Measurements from ENCODE around the gene ANKRD52. TPM values are rescaled to one million over a fixed set of nuclear protein-coding genes. Genes with fewer than 3 reads are reported as not detected.

The ANKRD52 gene
- total RNA-seq, 2 experiments from 2014 or later: 29.2 to 31.0 TPM

DNA sequence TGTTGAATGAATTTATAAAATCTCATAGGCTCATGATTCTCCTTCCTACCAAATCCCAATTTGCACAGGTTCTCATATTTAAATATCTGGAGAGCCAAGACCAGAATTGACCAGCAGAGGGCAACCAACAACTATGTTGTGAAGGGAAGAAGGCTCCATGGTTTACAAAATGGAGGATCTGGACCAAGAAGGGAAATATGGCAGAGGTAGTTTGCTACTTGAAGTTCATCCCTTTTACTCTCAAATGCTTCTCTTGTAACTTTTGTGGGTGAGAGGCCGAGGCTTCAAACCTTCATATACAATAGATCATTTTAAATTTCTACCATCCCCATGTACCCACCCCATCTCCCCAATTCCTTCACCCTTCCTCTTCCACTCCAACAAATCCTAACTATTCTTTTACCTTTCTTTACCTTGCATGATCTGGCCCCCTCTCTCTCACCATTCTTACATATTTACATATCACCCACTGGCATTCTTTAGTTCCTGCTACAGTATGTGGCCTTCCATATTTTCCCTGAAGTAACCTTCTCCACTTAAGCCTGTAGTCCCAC, 65.1 kb downstream of the ANKRD52 start:
- H3K9me3 Mint-ChIP-seq (ENCODE audit: low read depth): no peaks in the 10 kb centered on the region
- POLR2A ChIA-PET: interaction anchor here (0.7 kb wide), 1 partner anchor 17 kb away, joined by 3 read pairs; no protein-coding TSS in a partner anchor

DNA sequence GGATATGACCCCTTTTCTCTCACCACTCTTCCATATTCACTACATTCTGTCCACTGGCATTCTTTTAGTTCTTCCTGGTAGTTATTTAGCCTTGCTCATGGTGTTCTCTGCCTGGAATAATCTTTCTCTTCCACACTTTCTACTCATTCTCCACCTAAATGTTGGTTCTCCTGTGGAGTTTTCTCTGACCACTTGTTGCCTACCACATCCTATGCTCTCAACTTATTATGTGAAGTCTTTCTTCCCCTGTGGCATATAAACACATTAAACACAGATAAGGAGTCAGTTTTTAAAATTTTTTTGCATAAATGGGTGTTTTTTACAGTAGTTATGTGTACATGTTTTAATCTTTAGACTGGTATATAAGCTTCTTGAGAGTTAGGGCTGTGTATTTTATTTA, 65.6 kb downstream of the ANKRD52 start:
- CTCF ChIA-PET: interaction anchor here (0.5 to 6.1 kb wide), 13 partner anchors 16 to 436 kb away, joined by 3 to 112 read pairs (median 5); partner anchors contain the start of genes COQ10A, ESYT1, RNF41 and ZC3H10
- Mint-ChIP-seq H3K9me3 (ENCODE audit: low read depth) (no peaks in the 10 kb centered on the region), H3K27ac (no peak overlapping the region), H3K36me3 (ENCODE audit: low read depth) (peaks cover 9% of the 10 kb centered on the region), H3K4me3 (no peak overlapping the region), H3K4me1 (peaks cover 23% of the 10 kb centered on the region), H3K27me3 (no peaks in the 10 kb centered on the region)
- ATAC-seq (no peak), DNase-seq (no peak)
- POLR2A ChIA-PET: interaction anchor here (0.7 kb wide), 1 partner anchor 17 kb away, joined by 3 read pairs; no protein-coding TSS in a partner anchor
- intact Hi-C loops (cut with DNase I, micrococcal nuclease): loop anchor here (2.0 to 5.0 kb wide), 4 partner anchors 66 to 380 kb away; partner anchors contain the start of genes ANKRD52 (in 1 of the 2) and COQ10A (in 1 of the 2)

More for the DNA sequence above, 65.1 kb downstream of the ANKRD52 start:
- DNase-seq: peak; percentile 88
- CTCF ChIA-PET: interaction anchor here (0.6 to 6.1 kb wide), 13 partner anchors 15 to 436 kb away, joined by 3 to 112 read pairs (median 5); partner anchors contain the start of genes COQ10A, ESYT1, RNF41 and ZC3H10
- H3K4me1 Mint-ChIP-seq: peaks cover 17% of the 10 kb centered on the region
- ATAC-seq: no peak
- intact Hi-C loops (cut with DNase I, micrococcal nuclease): loop anchor here (1.0 to 5.0 kb wide), 8 partner anchors 31 to 379 kb away; partner anchors contain the start of genes ANKRD52 (in 2 of the 2), NABP2 (in 2 of the 2), COQ10A (in 1 of the 2) and CS (in 1 of the 2)
- peak overlapping the region; percentile 13 for H3K27ac Mint-ChIP-seq
- H3K36me3 Mint-ChIP-seq (ENCODE audit: low read depth): peaks cover 4% of the 10 kb centered on the region
- H3K27me3 Mint-ChIP-seq: no peaks in the 10 kb centered on the region
- no peak overlapping the region for H3K4me3 Mint-ChIP-seq

DNA sequence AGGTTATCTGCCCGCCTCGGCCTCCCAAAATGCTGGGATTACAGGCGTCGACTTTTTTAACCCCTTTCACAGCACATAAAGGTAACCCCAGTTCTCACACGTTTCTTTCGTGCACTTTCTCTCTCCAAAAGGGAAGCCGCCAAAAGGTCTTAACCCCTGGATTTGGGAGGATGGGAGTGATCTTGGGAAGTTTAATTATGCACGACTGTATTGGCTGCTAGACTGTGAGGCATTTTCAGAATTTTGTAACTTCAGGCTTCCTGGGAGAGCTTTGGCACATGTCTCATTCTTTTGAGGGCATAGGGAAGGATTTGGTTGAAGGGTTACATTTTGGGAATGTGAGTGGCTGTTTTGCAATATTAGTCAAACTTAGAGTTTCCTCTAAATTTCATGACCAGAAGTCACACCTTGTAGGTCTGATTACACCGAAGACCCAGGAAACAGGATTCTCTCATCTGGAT, 67.5 kb downstream of the ANKRD52 start:
- intact Hi-C loops (cut with DNase I, micrococcal nuclease): loop anchor here (1.0 to 5.0 kb wide), 4 partner anchors 71 to 452 kb away; partner anchors contain the start of gene STAT2 (in 1 of the 2)
- Mint-ChIP-seq H3K9me3 (ENCODE audit: low read depth) (no peaks in the 10 kb centered on the region), H3K36me3 (ENCODE audit: low read depth) (peaks cover 24% of the 10 kb centered on the region), H3K4me1 (peaks cover 37% of the 10 kb centered on the region), H3K27me3 (no peaks in the 10 kb centered on the region), H3K4me3 (peak overlapping the region; percentile 82), H3K27ac (peak overlapping the region; percentile 96)
- CTCF ChIA-PET: interaction anchor here (0.6 to 6.1 kb wide), 14 partner anchors 10 to 270 kb away, joined by 3 to 112 read pairs (median 4); partner anchors contain the start of genes CS, ESYT1, RNF41 and STAT2
- ATAC-seq: no peak
- no peak for DNase-seq
- POLR2A ChIA-PET: interaction anchor here (0.7 kb wide), 1 partner anchor 39 kb away, joined by 3 read pairs; no protein-coding TSS in a partner anchor

DNA sequence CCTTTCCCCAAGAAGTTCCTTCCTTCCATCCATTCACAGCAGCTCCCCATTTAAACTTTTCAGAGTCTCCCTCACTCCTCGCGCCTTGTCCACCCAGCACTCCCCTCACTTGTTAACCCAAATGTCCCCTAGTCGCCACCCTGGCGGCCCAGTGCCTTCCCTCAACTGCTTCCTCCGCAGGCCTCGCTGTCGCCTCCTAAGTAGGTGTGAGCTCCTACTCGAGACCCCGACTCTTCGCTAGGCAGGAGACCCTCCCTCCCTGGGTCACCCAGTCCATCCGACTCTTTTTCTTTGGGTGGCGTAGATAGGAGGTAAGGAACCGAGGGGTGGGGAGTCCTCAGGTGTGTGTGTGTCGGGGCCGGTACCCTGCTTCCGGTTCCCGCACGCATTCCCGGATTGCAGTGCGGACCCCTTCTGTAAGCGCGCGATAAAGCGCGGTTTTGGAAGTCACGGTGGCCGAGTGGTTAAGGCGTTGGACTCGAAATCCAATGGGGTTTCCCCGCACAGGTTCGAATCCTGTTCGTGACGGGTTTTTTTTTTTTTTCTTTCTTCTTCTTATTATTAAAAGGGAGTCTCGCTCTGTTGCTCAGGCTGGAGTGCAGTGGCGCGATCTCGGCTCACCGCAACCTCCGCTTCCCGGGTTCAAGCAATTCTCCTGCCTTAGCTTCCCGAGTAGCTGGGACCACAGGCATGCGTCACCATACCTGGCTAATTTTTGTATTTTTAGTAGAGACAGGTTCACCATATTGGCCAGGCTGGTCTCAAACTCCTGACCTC, 68.1 kb downstream of the ANKRD52 start:
- peak; percentile 89 for DNase-seq
- H3K9me3 Mint-ChIP-seq (ENCODE audit: low read depth): no peaks in the 10 kb centered on the region
- intact Hi-C loops (cut with DNase I, micrococcal nuclease): loop anchor here (1.0 to 10.0 kb wide), 14 partner anchors 32 to 452 kb away; partner anchors contain the start of genes MYL6B (in 2 of the 2), CS (in 1 of the 2), MYL6 (in 1 of the 2) and PA2G4 (in 1 of the 2)
- peaks cover 38% of the 10 kb centered on the region for H3K4me1 Mint-ChIP-seq
- H3K4me3 Mint-ChIP-seq: peak overlapping the region; percentile 82
- H3K27me3 Mint-ChIP-seq: no peaks in the 10 kb centered on the region
- H3K36me3 Mint-ChIP-seq (ENCODE audit: low read depth): peaks cover 25% of the 10 kb centered on the region
- CTCF ChIA-PET: interaction anchor here (0.6 to 6.1 kb wide), 38 partner anchors 10 to 452 kb away, joined by 3 to 112 read pairs (median 4); partner anchors contain the start of genes ANKRD52, CNPY2, COQ10A and ESYT1
- ATAC-seq: peak; percentile 48
- peak overlapping the region; percentile 96 for H3K27ac Mint-ChIP-seq
- POLR2A ChIA-PET: interaction anchor here (0.6 to 2.5 kb wide), 9 partner anchors 17 to 91 kb away, joined by 3 to 27 read pairs (median 4); partner anchors contain the start of genes ESYT1, PA2G4, RNF41 and ZC3H10

DNA sequence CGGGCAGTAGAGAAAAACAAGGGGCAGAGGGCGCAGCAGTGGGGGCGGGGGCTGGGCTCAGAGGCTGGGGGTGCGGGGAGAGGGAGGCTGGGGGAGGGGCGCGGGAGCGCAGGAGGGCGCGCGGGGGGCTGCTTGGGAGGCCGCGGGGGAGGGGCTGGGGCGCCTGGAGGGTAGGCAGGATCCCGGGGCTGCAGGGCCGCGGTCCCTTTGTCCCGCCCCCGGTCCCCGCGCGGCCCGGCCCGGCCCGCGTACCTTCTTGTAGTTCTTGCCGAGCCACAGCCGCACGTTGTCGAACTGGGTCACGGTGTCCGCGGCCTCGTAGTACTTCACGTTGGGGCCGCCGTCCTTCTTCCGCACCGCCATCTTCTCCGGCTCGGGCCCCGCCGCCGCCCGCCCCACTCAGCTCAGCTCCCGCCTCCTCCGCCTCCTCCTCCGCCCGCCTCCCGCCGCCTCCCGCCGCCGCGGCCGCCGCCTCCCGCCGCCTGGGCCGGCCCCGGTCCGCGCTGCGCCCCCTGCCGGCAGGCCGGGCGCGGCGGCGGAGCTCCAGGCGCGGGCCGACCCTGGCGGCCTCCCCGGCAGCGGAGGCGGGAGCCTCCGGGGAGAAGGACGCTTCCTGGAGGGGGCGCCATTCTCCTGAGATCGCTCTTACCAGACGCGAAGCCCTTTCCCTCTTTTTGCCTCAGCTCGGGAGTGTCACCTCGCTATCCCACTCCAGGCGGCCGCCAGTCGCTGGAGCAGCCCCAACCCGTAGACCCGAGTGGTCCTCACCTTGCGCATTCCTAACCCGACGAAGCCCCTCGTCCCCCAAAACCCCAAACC, 68.9 kb downstream of the ANKRD52 start, which contains the start of gene SMARCC2:
Gene SMARCC2, minus strand, starts transcription at position 385 of the 819 bp plus-strand sequence. Its CDS starts 22 bp downstream, at position 363.
- Mint-ChIP-seq H3K36me3 (ENCODE audit: low read depth) (peaks cover 32% of the 10 kb centered on the region), H3K27me3 (no peaks in the 10 kb centered on the region), H3K4me3 (peak within 1 kb of the TSS; percentile 82), H3K27ac (peak within 1 kb of the TSS; percentile 96), H3K9me3 (ENCODE audit: low read depth) (no peaks in the 10 kb centered on the region), H3K4me1 (peaks cover 38% of the 10 kb centered on the region)
- ATAC-seq: peak; percentile 82
- ChIA-PET POLR2A (interaction anchor here (0.6 to 2.5 kb wide), 9 partner anchors 18 to 92 kb away, joined by 3 to 27 read pairs (median 6); partner anchors contain the start of genes ESYT1, PA2G4, RNF41 and ZC3H10), CTCF (interaction anchor here (0.6 to 6.1 kb wide), 44 partner anchors 9 to 451 kb away, joined by 3 to 112 read pairs (median 4); partner anchors contain the start of genes ANKRD52, CNPY2, COQ10A and ESYT1)
- DNase-seq: peak; percentile 94
- intact Hi-C loops (cut with DNase I, micrococcal nuclease): loop anchor here (1.0 to 10.0 kb wide), 11 partner anchors 31 to 275 kb away; partner anchors contain the start of genes MYL6B (in 2 of the 2), CS (in 1 of the 2), MYL6 (in 1 of the 2) and PA2G4 (in 1 of the 2)

DNA sequence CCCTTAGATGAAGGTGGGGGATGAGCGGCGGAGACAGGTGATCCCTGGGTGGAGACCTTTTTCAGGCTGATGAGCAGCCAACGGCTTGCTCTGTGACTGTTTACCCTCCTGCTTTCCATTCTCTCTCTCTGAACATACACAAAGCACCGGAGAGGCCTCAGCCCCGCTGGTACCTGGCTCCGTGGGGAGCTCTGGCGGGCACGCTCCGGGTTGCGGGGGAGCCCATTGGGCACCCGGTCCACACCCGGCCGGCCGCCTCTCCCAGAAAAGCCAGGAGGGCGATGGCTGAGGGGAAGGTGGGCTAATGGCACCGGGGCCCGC, 69.4 kb downstream of the ANKRD52 start:
- POLR2A ChIA-PET: interaction anchor here (1.0 to 2.5 kb wide), 6 partner anchors 26 to 84 kb away, joined by 3 to 27 read pairs (median 10); partner anchors contain the start of genes ESYT1, PA2G4, RNF41 and ZC3H10
- ATAC-seq (peak; percentile 1), DNase-seq (no peak)
- intact Hi-C loops (cut with DNase I, micrococcal nuclease): loop anchor here (1.0 to 10.0 kb wide), 11 partner anchors 30 to 276 kb away; partner anchors contain the start of genes MYL6B (in 2 of the 2), CS (in 1 of the 2), MYL6 (in 1 of the 2) and PA2G4 (in 1 of the 2)
- no peaks in the 10 kb centered on the region for H3K9me3 Mint-ChIP-seq (ENCODE audit: low read depth)
- CTCF ChIA-PET: interaction anchor here (0.9 to 6.1 kb wide), 18 partner anchors 8 to 450 kb away, joined by 3 to 112 read pairs (median 8); partner anchors contain the start of genes CNPY2, ESYT1, MYL6 and MYL6B
- peak overlapping the region; percentile 82 for H3K4me3 Mint-ChIP-seq
- peaks cover 38% of the 10 kb centered on the region for H3K4me1 Mint-ChIP-seq
- H3K27ac Mint-ChIP-seq: peak overlapping the region; percentile 85
- peaks cover 35% of the 10 kb centered on the region for H3K36me3 Mint-ChIP-seq (ENCODE audit: low read depth)
- H3K27me3 Mint-ChIP-seq: no peaks in the 10 kb centered on the region

DNA sequence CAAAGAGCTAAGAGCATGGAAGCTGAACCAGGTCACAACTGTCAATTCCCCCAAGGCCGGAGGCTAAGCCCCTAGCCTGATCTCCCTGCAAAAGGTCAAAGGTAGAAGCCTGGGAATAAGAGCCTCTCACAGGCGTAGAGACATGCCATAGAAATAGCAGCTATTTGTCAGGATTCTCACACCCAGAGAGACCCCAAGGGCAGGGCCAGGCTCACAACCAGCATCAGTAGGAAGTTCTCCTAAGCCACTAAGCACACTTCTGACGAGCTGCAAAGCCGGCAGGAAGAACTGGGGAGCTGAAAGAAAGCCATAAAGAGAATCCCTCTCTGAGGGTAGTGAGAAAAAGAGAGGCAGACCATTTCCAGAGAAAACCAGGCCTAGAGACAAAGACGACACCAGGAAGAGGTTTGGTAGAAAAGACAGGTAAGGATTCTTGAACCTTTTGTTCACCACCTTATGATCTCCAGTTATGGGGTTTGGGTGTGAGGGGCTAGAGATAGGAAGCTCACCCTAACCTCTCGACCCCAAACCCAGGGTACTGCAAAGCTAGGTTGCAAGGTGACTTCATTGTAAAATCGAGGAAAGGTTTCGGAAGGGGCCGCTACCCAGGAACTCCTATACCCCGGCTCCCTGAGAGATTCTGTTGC, 69.9 kb downstream of the ANKRD52 start:
- Mint-ChIP-seq H3K9me3 (ENCODE audit: low read depth) (no peaks in the 10 kb centered on the region), H3K4me1 (peaks cover 35% of the 10 kb centered on the region), H3K36me3 (ENCODE audit: low read depth) (peaks cover 36% of the 10 kb centered on the region), H3K27ac (peak overlapping the region; percentile 85), H3K27me3 (no peaks in the 10 kb centered on the region), H3K4me3 (peak overlapping the region; percentile 82)
- ChIA-PET CTCF (interaction anchor here (0.7 to 6.1 kb wide), 19 partner anchors 8 to 1825 kb away, joined by 3 to 112 read pairs (median 3); partner anchors contain the start of genes CNPY2, ESYT1, MYL6 and RNF41), POLR2A (interaction anchor here (0.7 to 2.5 kb wide), 4 partner anchors 25 to 84 kb away, joined by 3 to 27 read pairs (median 7); partner anchors contain the start of genes PA2G4, RNF41 and ZC3H10)
- ATAC-seq (no peak), DNase-seq (no peak)
- intact Hi-C loops (cut with DNase I, micrococcal nuclease): loop anchor here in 1 of 2 experiments (2.0 to 10.0 kb wide), 3 partner anchors 36 to 143 kb away; partner anchors contain the start of genes MYL6B and RPS26

Measured in activated CD4-positive, alpha-beta T cell treated with anti-CD3 and anti-CD28 coated beads for 36 hours (primary cell).